Suppressor macrophage treated with lipopolysaccharide for 1 hour (primary cell): ENCODE data around the gene DLAT.
"Not testable (repeated sequence)": the region's sequence is repeated elsewhere in the genome, so short reads cannot be mapped to it uniquely, and the experiment has no call there.

Experiments used
- DNase-seq, 3 donors: peaks; one replicate each; pipeline ENCODE4 v3.0.0-alpha.2; 2020 to 2022

Gene DLAT

DNA sequence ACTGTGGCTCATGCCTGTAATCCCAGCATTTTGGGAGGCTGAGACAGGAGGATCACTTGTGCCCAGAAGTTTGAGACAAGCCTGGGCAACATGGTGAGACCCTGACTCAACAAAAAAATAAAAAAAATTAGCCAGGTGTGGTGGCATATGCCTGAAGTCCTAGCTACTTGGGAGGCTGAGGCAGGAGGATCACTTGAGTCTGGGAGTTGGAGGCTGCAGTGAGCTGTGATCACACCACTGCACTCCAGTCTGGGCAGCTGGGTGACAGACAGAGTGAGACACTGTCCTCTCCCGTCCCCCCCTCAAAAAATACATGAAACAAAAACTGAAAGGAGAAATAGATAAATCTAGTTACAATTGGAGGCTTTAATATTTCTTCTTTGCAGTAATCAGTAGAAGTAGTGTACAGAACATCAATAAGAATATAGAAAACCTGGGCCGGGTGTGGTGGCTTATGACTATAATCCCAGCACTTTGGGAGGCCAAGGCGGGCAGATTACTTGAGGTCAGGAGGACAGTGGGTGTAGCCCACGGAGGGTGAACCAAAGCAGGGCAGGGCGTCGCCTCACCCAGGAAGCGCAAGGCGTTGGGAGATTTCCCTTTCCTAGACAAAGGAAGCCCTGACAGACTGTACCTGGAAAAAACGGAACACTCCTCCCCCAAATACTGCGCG is 19.6 kb upstream of the DLAT start:
- DNase-seq: no peak

DNA sequence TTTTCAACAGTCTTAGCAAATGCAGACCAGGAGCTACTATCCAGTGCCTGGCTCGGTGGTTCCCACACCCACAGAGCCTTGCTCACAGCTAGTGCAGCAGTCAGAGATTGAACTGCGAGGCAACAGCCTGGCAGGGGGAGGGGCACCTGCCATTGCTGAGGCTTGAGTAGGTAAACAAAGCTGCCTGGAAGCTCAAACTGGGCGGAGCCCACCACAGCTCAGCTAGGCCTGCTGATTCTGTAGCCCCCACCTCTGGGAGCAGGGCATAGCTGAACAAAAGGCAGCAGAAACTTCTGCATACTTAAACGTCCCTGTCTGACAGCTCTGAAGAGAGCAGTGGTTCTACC is 19.1 kb upstream of the DLAT start:
- DNase-seq: not testable (repeated sequence)

DNA sequence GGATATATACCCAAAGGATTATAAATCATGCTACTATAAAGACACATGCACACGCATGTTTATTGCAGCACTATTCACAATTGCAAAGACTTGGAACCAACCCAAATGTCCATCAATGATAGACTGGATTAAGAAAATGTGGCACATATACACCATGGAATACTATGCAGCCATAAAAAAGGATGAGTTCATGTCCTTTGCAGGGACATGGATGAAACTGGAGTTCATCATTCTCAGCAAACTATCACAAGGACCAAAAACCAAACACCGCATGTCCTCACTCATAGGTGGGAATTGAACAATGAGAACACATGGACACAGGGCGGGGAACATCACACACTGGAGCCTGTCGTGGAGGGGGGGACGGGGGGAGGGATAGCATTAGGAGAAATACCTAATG is 13.8 kb upstream of the DLAT start:
- DNase-seq: not testable (repeated sequence)

DNA sequence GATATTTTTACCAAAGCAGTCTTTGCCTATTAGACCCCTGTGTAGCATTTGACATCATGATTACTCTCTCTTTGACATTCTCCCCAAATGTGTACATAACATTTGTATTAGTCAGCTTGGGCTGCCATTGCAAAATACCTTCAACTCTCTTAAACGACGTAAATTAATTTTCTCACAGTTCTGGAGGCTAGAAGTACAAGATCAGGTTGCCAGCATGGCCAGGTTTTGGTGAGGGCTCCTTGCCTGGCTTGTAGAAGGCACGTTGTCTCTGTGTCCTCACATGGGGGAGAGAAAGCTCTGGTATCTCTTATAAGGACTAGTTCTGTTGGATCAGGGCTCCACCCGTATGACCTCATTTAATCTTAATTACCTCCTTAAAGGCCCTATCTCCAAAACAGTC is 12.3 kb upstream of the DLAT start:
- no peak for DNase-seq

DNA sequence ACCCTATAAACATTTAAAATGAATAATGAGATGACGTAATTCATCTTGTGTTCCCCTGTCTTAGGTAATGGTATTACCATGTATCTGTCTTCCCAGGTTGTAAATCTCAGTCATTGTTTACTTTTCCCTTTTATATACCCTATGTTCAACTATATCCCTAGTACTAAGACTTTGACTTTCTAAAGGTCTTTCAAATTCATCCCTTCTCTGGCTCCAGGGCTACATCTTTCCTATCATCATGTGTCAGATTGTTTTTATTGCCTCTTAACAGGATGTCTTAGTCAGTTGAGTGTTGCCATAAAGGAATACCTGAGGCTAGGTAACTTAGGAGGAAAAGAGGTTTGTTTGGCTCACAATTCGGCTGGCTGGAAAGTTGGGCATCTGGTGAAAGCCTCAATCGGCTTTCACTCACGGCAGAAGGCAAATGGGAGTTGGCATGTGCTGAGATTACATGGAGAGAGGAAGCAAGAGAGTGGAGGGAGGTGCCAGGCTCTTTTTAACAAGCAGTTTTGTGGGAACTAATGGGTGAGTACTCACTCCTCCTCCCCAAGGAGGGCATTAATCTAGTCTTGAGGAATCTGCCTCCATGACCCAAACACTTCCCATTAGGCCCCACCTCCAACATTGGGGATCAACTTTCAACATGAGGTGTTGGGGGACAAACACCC is 11.6 kb upstream of the DLAT start:
- no peak for DNase-seq

DNA sequence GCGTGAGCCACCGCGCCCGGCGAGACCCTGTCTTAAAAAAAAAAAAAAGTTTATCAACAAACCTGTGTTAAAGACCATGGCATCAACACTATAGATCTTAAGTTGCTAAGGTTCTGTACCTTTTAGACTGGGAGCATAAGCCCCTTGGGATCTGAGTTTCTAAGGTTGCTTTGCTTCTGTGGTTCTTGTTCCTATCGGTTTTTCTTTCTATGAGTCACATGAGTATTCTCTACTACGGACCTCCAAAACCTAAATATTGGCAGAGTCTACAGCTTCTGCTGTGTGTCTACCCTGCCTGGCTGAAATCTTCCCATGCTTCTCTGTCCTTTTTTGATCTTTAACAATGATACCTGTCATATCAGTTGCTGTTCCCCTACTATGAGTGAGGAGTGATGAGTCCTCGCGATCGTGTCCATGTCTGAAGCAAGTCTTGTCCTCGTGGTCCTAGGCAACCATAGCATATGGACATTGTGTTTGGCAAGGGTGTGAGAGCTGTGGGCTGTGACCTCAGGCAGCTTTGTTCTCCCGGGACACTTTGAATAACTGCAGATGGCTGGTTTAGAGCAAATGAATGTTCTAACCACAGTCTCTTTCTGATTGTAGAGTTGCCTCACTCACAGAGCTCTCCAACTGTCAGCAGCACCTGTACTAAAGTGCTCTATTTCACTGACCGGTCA is 9.0 kb upstream of the DLAT start:
- DNase-seq: no peak

DNA sequence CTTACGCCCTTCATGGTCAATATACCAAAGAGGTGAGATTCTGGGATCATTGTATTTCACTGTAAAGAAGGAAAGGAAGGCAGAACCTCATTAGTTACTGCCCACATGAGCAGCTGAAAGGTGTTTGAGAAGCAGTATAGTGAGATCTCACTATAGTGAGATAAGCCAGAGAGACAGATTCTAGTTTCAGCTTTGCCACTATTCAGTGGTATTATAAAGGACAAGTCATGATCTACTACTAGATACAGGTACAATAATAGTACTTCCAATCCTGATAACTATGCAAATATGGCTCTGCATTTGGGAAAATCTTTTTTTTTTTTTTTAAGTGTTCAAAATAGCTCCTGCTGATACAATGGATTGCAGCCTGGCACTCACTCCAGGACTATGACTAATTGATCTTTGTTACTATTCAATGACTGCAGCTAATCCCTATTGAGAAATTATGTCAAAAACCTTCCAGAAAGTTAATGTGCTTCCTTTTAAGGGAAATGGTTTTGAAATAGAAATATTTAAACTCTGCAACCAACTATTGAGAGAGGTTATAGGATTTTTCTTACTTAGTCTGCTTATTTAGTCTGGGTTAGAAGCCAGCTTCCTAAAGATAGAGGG is 8.3 kb upstream of the DLAT start:
- peak; percentile 12 to 55 (median 27) for DNase-seq

DNA sequence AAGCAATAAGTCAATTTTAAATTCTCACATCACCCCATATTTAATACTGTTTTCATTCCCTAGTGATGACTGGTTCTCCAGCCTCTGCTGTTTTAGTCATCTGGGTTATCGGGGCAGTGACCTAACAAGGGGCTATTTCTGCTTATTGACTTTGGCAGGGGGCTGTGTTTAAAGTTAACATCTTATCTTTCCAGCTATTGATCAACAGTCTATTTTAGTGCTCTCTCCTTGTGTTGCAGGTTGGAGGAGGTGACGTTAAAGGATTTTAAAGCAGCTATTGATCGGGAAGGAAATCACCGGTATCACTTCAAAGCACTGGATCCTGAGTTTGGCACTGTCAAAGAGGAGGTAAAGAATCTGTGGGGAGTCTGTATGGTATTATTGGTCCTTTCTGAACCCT is 7.7 kb upstream of the DLAT start:
- DNase-seq: no peak

DNA sequence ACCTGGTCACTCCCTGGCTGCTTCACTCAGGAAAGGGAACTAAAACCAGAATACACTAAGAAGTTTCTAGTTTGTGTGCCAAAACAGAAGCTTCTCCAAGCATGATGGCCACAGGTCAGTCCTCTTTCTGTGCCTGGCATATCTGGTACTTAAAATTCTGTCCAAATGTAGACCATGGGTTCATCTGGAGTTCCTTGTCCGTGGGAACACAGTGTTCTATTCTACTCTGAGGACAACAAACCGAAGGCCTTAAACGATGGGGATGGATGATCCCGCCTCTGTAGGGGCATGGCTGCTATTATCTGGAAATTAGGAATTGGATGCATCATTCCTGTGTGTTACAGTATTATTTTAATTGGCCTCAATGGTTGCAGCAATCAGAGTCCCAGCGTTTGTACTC is 6.1 kb upstream of the DLAT start:
- DNase-seq: no peak

DNA sequence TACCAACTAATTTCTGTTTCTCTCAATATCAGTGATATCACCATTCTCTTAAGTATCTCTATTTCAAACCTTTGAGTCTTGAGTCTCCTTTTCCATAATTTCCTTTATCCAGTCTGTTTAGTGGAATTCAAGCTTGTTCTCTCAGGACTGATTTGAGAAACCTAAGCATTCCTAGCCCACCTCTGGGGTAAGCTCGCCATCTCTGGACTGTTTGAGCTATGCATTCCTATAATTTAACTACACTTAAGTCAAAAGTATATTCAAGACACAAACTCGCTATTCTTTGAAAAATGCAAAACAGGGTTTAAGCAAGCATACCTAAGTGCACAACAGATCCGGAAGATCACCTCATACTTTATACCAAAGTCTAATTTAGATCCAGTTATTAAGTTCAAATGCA is 2.1 kb upstream of the DLAT start:
- DNase-seq: no peak

DNA sequence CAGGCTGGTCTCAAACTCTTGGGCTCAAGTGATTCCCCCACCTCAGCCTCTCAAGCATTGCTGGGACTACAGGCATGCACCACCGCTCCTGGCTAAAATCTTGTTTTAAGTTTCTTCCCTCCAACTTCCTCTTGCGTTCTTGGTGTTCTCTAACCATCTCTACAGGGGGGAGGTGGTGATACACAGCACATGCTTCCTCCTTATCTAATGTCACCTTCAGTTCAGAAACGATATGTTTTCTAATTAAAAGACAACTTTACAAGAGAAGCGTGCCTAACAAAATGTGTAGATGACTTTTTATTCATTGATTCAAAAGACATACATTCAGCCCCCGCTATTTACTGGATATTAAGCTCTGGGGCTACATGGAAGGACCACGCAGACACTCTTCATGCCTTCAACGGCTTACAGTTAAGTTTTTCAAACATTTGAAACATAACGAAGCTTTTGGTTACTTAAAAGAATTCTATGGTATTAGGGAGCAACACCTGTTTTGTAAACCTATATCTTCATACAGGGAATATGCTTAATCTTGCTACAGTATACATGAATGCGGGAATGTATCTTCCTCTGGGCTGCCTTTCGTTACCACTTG is 933 bp upstream of the DLAT start:
- peak; percentile 38 to 46 (median 42) for DNase-seq

DNA sequence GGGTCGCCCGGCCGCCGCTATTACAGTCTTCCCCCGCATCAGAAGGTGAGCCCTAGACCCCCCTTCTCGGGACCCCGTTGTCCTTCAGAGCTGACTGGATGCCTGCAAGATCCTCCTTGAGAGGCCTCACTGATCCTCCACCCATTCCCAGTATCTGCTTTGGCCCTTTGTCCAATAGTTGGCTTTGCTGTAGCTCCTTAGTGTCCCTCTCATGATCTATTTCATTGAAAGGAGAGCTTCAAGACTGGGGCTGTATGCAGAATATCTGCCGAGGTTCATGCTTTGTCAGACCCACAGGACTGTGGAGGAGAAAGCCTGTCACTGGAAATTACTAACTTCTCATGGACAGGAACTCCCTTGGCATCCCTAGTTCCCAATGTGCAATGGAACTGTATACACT is 499 bp downstream of the DLAT start:
- peak; percentile 45 to 57 (median 46) for DNase-seq

DNA sequence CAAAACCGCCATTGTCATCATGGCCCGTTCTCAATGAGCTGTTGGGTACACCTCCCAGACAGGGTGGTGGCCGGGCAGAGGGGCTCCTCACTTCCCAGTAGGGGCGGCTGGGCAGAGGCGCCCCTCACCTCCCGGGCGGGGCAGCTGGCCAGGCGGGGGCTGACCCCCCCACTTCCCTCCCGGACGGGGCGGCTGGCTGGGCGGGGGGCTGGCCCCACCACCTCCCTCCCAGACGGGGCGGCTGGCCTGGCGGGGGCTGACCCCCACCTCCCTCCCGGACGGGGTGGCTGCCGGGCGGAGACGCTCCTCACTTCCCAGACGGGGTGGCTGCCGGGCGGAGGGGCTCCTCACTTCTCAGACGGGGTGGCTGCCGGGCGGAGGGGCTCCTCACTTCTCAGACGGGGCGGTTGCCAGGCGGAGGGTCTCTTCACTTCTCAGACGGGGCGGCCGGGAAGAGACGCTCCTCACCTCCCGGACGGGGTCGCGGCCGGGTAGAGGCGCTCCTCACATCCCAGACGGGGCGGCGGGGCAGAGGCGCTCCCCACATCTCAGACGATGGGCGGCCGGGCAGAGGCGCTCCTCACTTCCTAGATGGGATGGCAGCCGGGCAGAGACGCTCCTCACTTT is 1.7 kb downstream of the DLAT start:
- DNase-seq: not testable (repeated sequence)

DNA sequence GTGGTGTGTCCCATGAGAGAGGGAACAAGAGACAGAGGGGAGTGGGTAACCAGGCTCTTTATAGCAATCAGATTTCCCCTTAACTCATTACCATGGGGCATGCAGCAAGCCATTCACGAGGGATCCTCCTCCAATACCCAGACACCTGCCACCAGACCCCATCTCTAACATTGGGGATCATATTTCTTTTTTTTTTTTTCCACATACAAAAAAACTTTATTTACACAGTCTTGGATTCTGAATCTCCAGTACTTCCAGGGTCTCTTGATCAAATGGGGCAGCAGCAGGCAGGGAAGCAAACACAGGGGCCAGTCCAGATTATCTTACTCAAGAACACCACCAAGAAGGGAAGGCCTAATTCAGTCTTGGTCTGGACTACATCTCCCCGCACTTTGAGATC is 4.3 kb downstream of the DLAT start:
- DNase-seq: no peak

DNA sequence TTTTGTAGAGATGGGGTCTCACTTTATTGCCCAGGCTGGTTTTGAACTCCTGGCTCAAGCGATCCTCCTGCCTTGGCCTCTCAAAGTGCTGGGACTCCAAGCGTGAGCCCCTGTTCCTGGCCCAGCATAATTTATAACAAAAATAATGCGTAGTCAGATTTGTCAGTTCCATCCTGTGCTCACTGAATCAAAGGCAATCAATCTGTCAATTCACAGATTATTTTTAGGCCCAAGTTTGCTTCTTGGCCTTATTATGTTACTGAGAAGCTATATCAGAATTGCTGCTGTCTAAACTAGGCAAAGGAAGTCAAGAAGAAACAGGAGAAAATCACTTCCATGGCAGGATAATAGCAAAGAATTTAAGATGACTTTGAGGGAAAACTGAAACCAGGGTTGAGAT is 8.7 kb downstream of the DLAT start:
- no peak for DNase-seq

DNA sequence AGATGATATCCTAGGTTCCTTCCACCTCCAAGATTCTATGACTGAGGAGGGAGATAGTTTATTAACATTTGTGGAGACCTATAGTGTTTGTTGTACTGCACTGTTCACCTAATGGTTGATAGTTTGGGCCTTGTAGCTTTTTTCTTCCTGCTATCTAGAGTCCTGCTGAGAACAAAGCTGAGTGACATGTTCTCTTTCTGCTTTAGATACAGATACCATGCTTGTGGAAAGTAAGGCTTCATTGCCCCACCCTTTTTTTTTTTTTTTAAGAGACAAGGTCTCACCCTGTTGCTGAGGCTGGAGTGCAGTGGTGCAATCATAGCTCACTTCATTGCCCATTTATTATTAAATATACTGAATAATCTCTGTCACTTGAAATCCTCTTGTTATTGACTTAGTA is 12.3 kb downstream of the DLAT start:
- no peak for DNase-seq

DNA sequence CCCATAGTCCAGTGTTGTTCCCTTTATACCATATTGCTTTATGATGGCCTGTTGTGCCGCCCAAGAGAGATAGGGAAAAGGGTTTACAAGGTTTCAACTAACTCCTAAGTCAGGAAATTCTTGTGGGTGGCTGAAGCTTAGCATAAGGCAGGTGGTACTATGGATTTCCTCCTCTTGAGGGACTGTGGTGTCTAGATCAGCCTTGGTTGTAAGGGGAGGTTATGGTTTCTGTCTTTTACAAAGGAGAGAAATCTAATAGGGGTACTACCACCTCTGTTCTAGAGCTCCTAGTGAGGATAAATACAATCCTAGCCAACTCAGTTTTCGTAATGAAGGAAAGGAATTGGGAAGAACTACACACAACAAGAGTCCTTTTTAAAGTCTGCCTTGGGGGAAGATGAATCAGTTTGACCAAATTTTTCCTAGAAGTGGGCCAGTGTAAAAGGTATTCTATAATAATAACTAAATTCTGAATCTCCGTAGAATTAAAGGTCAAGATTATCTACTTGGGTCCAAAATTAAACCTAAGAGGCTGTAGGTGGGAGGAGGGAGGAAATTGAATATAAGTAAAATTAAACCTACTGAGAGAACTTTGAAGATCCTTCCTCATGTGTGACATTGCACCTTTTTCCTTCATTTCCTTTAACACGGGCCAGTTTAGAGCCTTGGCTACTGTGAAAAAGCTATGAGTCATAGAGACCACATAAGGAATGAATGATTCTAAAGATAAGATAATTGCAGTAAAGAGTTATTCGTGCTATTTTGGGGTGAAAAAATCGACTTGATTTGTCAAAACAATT is 17.2 kb downstream of the DLAT start:
- DNase-seq: no peak

DNA sequence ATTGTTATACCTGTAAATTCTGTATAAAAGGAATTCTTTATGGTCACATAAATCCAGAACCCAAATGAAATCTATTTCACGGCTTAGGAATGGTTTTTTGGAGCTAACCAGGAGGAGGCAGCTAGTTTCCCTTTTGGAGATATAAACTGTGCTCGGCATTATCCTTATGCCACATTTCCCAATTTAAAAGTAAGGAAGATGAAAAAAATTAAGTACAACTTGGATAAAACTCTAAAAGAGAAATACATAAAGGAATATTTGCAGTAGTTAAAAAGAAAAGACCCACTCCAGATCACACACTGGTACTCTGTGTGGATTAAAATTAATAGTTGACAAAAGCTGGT is 17.7 kb downstream of the DLAT start:
- no peak for DNase-seq

DNA sequence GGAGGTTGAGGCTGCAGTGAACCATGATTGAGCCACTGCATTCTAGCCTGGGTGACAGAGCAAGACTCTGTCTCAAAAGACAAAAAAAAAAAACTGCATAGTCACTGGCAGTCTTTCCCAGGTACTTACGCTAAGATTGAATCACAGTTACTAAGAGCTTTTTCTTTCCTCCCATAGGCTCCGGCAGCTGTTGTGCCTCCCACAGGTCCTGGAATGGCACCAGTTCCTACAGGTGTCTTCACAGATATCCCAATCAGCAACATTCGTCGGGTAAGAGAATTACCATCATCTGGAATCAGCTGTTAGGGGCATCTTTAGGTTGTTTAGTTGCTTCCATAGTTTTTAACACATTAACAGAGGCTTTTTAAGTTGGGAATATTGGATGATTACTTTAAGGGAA is 19.8 kb downstream of the DLAT start:
- DNase-seq: no peak

DNA sequence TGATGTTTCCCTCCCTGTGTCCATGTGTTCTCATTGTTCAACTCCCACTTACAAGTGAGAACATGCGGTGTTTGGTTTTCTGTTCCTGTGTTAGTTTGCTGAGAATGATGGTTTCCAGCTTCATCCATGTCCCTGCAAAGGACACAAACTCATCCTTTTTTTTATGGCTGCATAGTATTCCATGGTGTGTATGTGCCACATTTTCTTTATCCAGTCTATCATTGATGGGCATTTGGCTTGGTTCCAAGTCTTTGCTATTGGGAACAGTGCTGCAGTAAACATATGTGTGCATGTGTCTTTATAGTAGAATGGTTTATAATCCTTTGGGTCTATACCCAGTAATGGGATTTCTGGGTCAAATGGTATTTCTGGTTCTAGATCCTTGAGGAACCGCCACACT is 21.4 kb downstream of the DLAT start:
- DNase-seq: not testable (repeated sequence)

DNA sequence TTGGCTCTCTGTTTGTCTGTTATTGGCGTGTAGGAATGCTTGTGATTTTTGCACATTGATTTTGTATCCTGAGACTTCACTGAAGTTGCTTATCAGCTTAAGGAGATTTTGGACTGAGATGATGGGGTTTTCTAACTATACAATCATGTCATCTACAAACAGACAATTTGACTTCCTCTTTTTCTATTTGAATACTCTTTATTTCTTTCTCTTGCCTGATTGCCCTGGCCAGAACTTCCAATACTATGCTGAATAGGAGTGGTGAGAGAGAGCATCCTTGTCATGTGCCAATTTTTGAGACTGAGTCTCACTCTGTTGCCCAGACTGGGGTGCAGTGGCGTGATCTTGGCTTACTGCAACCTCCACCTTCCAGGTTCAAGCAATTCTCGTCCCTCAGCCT is 23.0 kb downstream of the DLAT start:
- not testable (repeated sequence) for DNase-seq

DNA sequence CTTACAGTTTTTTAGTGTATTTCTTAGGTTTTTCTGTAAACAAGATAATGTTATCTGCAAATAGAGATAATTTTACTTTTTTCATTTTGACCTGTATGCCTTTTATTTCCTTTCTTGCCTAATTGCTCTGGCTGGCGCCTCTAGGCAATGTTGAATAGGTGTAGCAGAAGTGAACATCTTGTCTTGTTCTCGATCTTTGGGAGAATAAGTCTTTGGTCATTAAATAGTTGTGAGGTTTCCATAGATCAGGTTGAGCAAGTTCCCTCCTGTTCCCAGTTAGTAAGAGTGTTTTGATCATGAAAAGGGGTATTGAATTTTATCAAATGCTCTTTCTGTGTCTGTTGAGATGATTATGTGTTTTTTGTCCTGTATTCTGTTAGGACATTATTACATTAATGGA is 24.6 kb downstream of the DLAT start:
- no peak for DNase-seq
